PC-9 (cell line): ENCODE data around the gene VPS72.

ENCODE experiments used
- EZH2 ChIP-seq: fragments of 200-600 bp; sonication (generic); IDR thresholded peaks from 2 replicates; pipeline ENCODE4 v1.8.0; 2017; ENCODE audit warnings: antibody characterized with exemption, low read depth
- TF ChIP-seq, protein P1 (sequence below): fragments of 200-600 bp; sonication (generic); conservative IDR thresholded peaks from 2 replicates; pipeline ENCODE4 v1.6.1; 2017; ENCODE audit warnings: mixed run types, antibody characterized with exemption, mild to moderate bottlenecking, moderate library complexity

DNA sequence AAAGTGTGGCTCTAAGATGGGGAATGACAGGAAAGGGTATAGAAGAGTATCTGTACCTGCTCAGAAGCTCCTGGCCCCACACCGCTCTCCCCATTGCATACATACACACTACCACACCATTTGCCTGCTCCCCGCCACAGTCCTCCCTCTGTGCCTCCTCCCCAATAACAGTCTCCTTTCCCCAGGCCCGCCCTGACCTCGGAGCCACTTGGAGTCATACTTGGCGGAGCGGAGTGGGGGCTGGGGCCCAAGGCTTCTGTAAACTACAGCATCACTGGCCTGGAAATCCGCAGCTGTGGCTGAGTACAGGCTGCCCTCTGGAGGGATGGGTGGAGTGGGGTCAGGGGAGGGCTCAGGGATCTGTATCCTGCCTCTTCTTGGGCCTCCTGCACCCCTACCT lies 52.2 kb downstream of the VPS72 start:
- no peak for TF ChIP-seq EZH2
- TF ChIP-seq, protein P1, sequence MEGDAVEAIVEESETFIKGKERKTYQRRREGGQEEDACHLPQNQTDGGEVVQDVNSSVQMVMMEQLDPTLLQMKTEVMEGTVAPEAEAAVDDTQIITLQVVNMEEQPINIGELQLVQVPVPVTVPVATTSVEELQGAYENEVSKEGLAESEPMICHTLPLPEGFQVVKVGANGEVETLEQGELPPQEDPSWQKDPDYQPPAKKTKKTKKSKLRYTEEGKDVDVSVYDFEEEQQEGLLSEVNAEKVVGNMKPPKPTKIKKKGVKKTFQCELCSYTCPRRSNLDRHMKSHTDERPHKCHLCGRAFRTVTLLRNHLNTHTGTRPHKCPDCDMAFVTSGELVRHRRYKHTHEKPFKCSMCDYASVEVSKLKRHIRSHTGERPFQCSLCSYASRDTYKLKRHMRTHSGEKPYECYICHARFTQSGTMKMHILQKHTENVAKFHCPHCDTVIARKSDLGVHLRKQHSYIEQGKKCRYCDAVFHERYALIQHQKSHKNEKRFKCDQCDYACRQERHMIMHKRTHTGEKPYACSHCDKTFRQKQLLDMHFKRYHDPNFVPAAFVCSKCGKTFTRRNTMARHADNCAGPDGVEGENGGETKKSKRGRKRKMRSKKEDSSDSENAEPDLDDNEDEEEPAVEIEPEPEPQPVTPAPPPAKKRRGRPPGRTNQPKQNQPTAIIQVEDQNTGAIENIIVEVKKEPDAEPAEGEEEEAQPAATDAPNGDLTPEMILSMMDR = no peak
